ENCODE measurements around the gene FNDC3A.
A peak's percentile ranks its signal among the peaks of the same experiment; 100 is the strongest.

Gene FNDC3A, protein sequence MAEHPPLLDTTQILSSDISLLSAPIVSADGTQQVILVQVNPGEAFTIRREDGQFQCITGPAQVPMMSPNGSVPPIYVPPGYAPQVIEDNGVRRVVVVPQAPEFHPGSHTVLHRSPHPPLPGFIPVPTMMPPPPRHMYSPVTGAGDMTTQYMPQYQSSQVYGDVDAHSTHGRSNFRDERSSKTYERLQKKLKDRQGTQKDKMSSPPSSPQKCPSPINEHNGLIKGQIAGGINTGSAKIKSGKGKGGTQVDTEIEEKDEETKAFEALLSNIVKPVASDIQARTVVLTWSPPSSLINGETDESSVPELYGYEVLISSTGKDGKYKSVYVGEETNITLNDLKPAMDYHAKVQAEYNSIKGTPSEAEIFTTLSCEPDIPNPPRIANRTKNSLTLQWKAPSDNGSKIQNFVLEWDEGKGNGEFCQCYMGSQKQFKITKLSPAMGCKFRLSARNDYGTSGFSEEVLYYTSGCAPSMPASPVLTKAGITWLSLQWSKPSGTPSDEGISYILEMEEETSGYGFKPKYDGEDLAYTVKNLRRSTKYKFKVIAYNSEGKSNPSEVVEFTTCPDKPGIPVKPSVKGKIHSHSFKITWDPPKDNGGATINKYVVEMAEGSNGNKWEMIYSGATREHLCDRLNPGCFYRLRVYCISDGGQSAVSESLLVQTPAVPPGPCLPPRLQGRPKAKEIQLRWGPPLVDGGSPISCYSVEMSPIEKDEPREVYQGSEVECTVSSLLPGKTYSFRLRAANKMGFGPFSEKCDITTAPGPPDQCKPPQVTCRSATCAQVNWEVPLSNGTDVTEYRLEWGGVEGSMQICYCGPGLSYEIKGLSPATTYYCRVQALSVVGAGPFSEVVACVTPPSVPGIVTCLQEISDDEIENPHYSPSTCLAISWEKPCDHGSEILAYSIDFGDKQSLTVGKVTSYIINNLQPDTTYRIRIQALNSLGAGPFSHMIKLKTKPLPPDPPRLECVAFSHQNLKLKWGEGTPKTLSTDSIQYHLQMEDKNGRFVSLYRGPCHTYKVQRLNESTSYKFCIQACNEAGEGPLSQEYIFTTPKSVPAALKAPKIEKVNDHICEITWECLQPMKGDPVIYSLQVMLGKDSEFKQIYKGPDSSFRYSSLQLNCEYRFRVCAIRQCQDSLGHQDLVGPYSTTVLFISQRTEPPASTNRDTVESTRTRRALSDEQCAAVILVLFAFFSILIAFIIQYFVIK

DNA sequence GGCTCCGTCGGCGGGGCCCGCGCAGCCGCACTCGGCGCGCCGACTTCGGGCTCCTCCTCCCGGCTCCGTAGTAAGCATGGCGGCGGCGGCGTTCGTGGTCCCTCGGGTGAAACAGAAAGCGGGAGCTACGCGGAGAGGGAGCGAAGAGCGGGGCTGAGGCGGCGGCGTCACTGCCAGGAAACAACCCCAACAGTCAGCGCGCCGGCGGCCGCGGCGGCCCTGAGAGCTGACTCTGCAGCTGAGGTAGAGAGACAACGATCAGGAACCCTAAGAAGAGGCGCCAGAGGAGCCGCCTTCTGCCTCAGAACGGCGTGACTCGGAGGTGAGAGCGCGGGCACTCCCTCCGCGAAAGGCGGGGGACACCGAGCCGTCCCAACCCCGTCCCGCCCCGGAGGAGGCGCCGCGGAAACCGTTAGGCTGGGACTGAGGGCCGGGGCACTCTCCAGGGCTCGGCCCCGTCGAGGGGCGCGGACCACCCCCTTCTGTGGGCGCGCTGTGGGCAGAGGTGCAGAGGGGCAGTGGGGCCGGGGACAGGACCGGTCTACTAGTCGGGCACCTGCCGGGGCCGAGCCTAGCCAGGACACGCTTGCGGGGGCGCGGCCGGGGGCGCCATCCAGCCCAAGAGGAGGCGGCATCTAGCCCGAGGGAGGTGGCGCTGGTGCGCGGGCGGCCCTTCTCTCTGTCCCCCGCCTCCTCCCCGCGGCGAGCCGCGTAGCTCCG lies at the start of gene FNDC3A:
TSS of gene FNDC3A (plus strand) at position 57 of the 720 bp plus-strand sequence. CDS start 30,279 bp downstream, outside the sequence.
- Histone ChIP-seq H3K9ac (ENCODE audit: low read length in 2 of 2) (peak within 1 kb of the TSS; percentile 90 to 97), H3K9me3 (ENCODE audit: control insufficient read depth in 2 of 2, low read length in 2 of 2) (no peaks in the 10 kb centered on the region), H3K36me3 (ENCODE audit: control insufficient read depth in 2 of 2, insufficient read depth in 2 of 2, low read length in 2 of 2) (no peaks in the 10 kb centered on the region), H3K4me1 (ENCODE audit: control insufficient read depth, insufficient read depth, low read length) (no peaks in the 10 kb centered on the region), H3K27ac (ENCODE audit: low read length) (peak within 1 kb of the TSS; percentile 91), H3K27me3 (ENCODE audit: control insufficient read depth in 1 of 2, insufficient read depth in 2 of 2, low read length in 2 of 2) (no peaks in the 10 kb centered on the region), H3K4me3 (ENCODE audit: low read length in 2 of 2) (peak within 1 kb of the TSS; percentile 85 to 88)

DNA sequence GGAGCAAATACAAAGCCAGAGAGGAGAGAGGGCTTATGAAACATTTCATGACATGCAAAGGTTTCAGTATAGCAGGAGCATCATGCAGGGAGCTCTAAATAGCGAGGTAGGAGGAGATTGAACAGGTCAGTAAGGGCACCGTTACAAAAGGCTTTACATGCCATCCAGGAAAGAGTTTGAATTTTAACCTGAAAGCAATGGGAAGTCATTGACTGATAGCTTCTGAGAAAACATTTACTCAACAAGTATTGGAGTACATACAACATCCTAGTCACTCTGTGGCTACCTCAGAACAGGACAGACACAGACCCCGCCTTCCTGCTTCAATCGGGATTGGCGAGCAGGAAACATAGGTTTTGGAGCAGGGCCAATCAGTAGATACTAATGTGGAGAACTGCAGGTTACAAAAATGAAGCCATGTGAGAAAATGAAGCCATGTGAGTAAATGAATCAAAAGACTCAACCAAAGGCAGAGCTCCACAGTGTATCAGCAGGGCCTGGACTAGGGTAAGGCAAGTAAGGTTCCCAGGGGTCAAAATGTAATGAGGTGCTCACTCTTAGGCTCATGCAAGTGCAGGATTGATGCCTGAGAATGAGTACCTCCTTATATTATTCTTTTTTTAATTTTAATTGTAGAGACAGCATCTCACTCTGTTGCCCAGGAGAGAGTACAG lies 46.8 kb upstream of the FNDC3A start:
- H3K4me1 ChIP-seq (ENCODE audit: control insufficient read depth, insufficient read depth, low read length), result no peaks in the 10 kb centered on the region
- H3K36me3 ChIP-seq (ENCODE audit: control insufficient read depth in 2 of 2, insufficient read depth in 2 of 2, low read length in 2 of 2), result no peaks in the 10 kb centered on the region
- H3K27me3 ChIP-seq (ENCODE audit: control insufficient read depth in 1 of 2, insufficient read depth in 2 of 2, low read length in 2 of 2), result no peaks in the 10 kb centered on the region
- H3K9me3 ChIP-seq (ENCODE audit: control insufficient read depth in 2 of 2, low read length in 2 of 2), result no peaks in the 10 kb centered on the region
- H3K27ac ChIP-seq (ENCODE audit: low read length), result no peak overlapping the region
- H3K9ac ChIP-seq (ENCODE audit: low read length in 2 of 2), result no peak overlapping the region
- no peak overlapping the region for H3K4me3 ChIP-seq (ENCODE audit: low read length in 2 of 2)

DNA sequence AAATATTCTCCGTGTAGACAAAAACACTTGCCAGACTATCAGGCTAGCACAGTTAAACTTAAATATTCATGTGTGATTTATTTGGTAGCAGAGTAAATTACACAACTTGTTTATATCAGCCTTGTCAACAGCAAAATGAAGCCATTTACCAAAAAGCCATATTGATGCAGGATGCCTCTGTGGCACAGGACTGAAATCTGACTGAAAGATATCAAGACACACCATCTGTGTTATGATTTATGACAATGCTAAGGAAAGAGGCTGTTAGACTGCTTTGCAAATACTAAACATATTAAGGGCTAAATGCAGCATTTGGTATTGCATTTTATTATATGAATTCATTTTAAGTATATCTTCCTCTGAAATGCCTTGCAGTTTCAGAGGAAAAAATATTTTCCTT lies 44.8 kb upstream of the FNDC3A start:
- Histone ChIP-seq H3K4me1 (ENCODE audit: control insufficient read depth, insufficient read depth, low read length) (no peaks in the 10 kb centered on the region), H3K4me3 (ENCODE audit: low read length in 2 of 2) (no peak overlapping the region), H3K9ac (ENCODE audit: low read length in 2 of 2) (no peak overlapping the region), H3K27me3 (ENCODE audit: control insufficient read depth in 1 of 2, insufficient read depth in 2 of 2, low read length in 2 of 2) (no peaks in the 10 kb centered on the region), H3K9me3 (ENCODE audit: control insufficient read depth in 2 of 2, low read length in 2 of 2) (peaks cover 0 to 4% of the 10 kb centered on the region in 2 donors), H3K36me3 (ENCODE audit: control insufficient read depth in 2 of 2, insufficient read depth in 2 of 2, low read length in 2 of 2) (no peaks in the 10 kb centered on the region), H3K27ac (ENCODE audit: low read length) (no peak overlapping the region)

DNA sequence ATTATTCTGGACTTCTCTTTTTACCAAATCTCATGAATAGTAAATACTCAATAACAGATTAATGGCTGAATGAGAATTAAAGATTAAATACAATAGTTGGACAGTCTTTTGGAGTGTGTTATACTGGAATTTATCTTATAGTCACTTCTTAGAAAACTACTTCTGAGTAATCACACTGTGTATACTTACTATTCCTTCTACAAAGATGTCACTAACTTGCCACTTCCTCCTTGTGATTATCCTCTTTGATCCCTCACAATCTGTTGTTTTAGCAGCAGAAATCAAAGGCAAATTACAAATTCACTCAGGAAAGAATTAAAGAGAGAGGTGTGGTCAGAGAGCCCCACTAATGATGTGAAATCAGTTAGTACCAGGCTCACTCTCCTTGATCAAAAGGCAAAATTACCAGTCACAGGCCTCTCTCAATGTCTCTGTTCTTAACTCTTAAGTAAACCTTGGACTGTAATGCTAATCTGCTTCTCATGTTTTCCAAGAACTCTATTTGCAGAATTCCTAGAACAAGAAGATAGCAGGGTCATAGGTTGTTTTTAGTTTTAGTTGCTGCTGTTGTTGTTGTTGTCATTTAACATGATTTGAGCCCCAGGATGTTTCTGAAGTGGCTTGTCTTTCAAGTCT lies 37.3 kb upstream of the FNDC3A start:
- Histone ChIP-seq H3K4me3 (ENCODE audit: low read length in 2 of 2) (no peak overlapping the region), H3K36me3 (ENCODE audit: control insufficient read depth in 2 of 2, insufficient read depth in 2 of 2, low read length in 2 of 2) (no peaks in the 10 kb centered on the region), H3K9ac (ENCODE audit: low read length in 2 of 2) (no peak overlapping the region), H3K27me3 (ENCODE audit: control insufficient read depth in 1 of 2, insufficient read depth in 2 of 2, low read length in 2 of 2) (no peaks in the 10 kb centered on the region), H3K4me1 (ENCODE audit: control insufficient read depth, insufficient read depth, low read length) (no peaks in the 10 kb centered on the region), H3K27ac (ENCODE audit: low read length) (no peak overlapping the region), H3K9me3 (ENCODE audit: control insufficient read depth in 2 of 2, low read length in 2 of 2) (peaks cover 0 to 4% of the 10 kb centered on the region in 2 donors)

DNA sequence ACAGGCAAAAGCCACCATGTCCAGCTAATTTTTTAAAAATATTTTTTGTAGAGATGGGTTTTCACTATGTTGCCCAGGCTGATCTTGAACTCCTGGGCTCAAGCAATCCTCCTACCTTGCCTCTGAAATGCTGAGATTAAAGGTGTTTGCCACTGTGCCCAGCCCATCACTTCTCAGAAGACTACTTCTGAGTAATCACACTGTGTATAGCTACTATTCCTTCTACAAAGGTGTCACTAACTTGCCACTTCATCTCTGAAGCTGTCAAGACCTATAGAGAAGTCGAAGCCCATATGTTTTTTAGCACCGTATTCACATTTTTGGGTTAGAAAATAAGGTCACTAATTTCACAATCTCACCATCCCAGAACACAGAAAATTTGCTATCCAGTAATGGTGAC lies 36.0 kb upstream of the FNDC3A start:
- Histone ChIP-seq H3K9me3 (ENCODE audit: control insufficient read depth in 2 of 2, low read length in 2 of 2) (peaks cover 0 to 4% of the 10 kb centered on the region in 2 donors), H3K4me3 (ENCODE audit: low read length in 2 of 2) (no peak overlapping the region), H3K27me3 (ENCODE audit: control insufficient read depth in 1 of 2, insufficient read depth in 2 of 2, low read length in 2 of 2) (no peaks in the 10 kb centered on the region)

DNA sequence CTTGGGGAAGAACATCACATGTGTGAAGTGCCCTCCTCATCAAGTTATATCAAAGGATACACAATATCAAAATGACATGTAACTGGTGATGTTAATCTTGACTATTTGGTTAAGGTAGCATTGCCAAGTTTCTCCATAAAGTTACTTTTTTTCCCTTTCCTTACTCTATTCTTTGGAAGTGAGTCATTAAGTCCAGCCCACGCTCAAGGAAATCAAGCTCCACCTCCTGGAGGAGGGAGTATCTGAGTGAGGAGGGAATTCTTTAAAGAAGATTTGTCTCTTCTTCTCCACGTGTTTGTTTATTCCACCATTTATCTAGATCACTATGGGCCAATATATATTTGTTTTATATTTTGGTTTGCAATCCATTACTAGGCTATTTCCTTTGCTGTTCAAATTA lies 33.6 kb upstream of the FNDC3A start:
- Histone ChIP-seq H3K27ac (ENCODE audit: low read length) (no peak overlapping the region), H3K4me1 (ENCODE audit: control insufficient read depth, insufficient read depth, low read length) (no peaks in the 10 kb centered on the region), H3K4me3 (ENCODE audit: low read length in 2 of 2) (no peak overlapping the region), H3K9me3 (ENCODE audit: control insufficient read depth in 2 of 2, low read length in 2 of 2) (no peaks in the 10 kb centered on the region), H3K36me3 (ENCODE audit: control insufficient read depth in 2 of 2, insufficient read depth in 2 of 2, low read length in 2 of 2) (no peaks in the 10 kb centered on the region), H3K27me3 (ENCODE audit: control insufficient read depth in 1 of 2, insufficient read depth in 2 of 2, low read length in 2 of 2) (no peaks in the 10 kb centered on the region), H3K9ac (ENCODE audit: low read length in 2 of 2) (no peak overlapping the region)

More for the DNA sequence above, 36.0 kb upstream of the FNDC3A start:
- H3K36me3 ChIP-seq (ENCODE audit: control insufficient read depth in 2 of 2, insufficient read depth in 2 of 2, low read length in 2 of 2), result no peaks in the 10 kb centered on the region
- H3K4me1 ChIP-seq (ENCODE audit: control insufficient read depth, insufficient read depth, low read length), result no peaks in the 10 kb centered on the region
- no peak overlapping the region for H3K27ac ChIP-seq (ENCODE audit: low read length)
- H3K9ac ChIP-seq (ENCODE audit: low read length in 2 of 2), result no peak overlapping the region

DNA sequence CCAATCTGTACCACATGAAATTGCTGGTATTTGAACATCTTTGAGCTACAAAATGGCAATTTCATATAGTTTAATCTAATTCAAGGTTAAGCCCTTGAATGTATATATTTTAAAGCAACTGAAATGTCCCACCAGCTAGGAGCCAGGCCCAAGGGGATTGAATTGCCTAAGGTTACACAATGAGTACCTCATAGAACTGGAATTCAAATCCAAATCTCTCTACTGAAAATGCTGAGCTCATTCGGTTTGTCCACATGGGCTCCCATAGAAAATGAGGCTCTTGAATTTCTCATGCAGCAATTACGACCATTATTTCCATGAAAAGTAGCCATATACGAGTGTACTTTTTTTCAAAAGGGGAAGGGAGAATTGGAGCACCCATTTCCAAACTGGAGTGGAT lies 31.5 kb upstream of the FNDC3A start:
- Histone ChIP-seq H3K9ac (ENCODE audit: low read length in 2 of 2) (no peak overlapping the region), H3K36me3 (ENCODE audit: control insufficient read depth in 2 of 2, insufficient read depth in 2 of 2, low read length in 2 of 2) (no peaks in the 10 kb centered on the region), H3K27me3 (ENCODE audit: control insufficient read depth in 1 of 2, insufficient read depth in 2 of 2, low read length in 2 of 2) (no peaks in the 10 kb centered on the region), H3K4me3 (ENCODE audit: low read length in 2 of 2) (no peak overlapping the region), H3K9me3 (ENCODE audit: control insufficient read depth in 2 of 2, low read length in 2 of 2) (no peaks in the 10 kb centered on the region), H3K4me1 (ENCODE audit: control insufficient read depth, insufficient read depth, low read length) (no peaks in the 10 kb centered on the region), H3K27ac (ENCODE audit: low read length) (no peak overlapping the region)

DNA sequence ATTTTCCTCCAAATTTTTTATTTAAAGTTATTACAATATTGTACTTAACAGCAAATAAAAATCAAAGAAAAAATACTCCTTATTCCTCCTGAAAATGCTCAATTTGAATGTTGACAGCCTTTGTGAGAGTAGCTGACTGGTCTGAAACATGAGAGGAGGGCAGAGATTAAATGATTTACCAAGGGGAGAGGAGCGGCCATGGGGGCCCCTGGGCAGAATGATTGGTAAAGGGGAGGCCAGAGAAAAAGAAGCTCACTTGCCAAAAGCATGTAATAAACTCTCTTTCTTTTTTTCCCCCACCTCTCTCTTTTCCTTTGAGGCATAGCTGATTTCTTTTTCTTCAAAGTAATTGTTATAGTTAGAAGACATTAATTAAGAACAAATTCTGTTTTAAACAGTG lies 30.1 kb upstream of the FNDC3A start:
- H3K36me3 ChIP-seq (ENCODE audit: control insufficient read depth in 2 of 2, insufficient read depth in 2 of 2, low read length in 2 of 2), result no peaks in the 10 kb centered on the region
- H3K27me3 ChIP-seq (ENCODE audit: control insufficient read depth in 1 of 2, insufficient read depth in 2 of 2, low read length in 2 of 2), result no peaks in the 10 kb centered on the region
- H3K9me3 ChIP-seq (ENCODE audit: control insufficient read depth in 2 of 2, low read length in 2 of 2), result no peaks in the 10 kb centered on the region
- no peaks in the 10 kb centered on the region for H3K4me1 ChIP-seq (ENCODE audit: control insufficient read depth, insufficient read depth, low read length)
- no peak overlapping the region for H3K27ac ChIP-seq (ENCODE audit: low read length)
- no peak overlapping the region for H3K9ac ChIP-seq (ENCODE audit: low read length in 2 of 2)
- no peak overlapping the region for H3K4me3 ChIP-seq (ENCODE audit: low read length in 2 of 2)

DNA sequence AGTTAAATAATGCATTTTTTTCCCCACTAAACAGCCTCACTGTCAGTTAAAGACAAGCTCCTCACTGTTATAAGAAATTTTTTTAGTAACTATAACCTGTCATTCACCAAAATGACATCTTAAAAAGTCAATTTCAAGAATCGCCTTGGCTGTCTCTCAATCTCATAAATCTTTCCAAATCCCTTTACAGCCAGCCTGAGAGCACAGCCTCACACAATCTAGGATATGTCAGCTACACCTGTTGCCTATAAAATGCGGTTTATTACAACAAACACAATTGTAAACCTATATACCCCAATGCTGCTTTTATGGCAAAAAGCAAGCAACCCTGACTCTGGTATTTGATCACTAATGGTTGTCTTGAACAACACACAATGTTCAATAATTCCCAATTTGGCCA lies 29.5 kb upstream of the FNDC3A start:
- H3K9me3 ChIP-seq (ENCODE audit: control insufficient read depth in 2 of 2, low read length in 2 of 2), result no peaks in the 10 kb centered on the region
- no peak overlapping the region for H3K27ac ChIP-seq (ENCODE audit: low read length)
- H3K4me3 ChIP-seq (ENCODE audit: low read length in 2 of 2), result no peak overlapping the region
- H3K27me3 ChIP-seq (ENCODE audit: control insufficient read depth in 1 of 2, insufficient read depth in 2 of 2, low read length in 2 of 2), result no peaks in the 10 kb centered on the region
- no peaks in the 10 kb centered on the region for H3K36me3 ChIP-seq (ENCODE audit: control insufficient read depth in 2 of 2, insufficient read depth in 2 of 2, low read length in 2 of 2)
- no peaks in the 10 kb centered on the region for H3K4me1 ChIP-seq (ENCODE audit: control insufficient read depth, insufficient read depth, low read length)
- H3K9ac ChIP-seq (ENCODE audit: low read length in 2 of 2), result no peak overlapping the region

Data from stomach smooth muscle (tissue), 2 donors.